NCI-H1436 (cell line): ENCODE data around the gene SAT1.

ENCODE experiments used
- DNase-seq: peaks from one replicate; lab custom pipeline; 2025; lab: John Stamatoyannopoulos, UW

Gene SAT1

GRCh38 chrX:23810279-23810678 lies 27.3 kb downstream of the SAT1 start:
- no peak for DNase-seq

- no peak for DNase-seq
Observed at GRCh38 chrX:23811108-23811651, 28.2 kb downstream of the SAT1 start.

GRCh38 chrX:23811656-23812055 lies 28.7 kb downstream of the SAT1 start:
- DNase-seq, result no peak

GRCh38 chrX:23813808-23814207 lies 30.8 kb downstream of the SAT1 start:
- no peak for DNase-seq

- no peak for DNase-seq
Observed at GRCh38 chrX:23815376-23815775, 32.4 kb downstream of the SAT1 start.

- no peak for DNase-seq
Observed at GRCh38 chrX:23816179-23816578, 33.2 kb downstream of the SAT1 start.

- no peak for DNase-seq
Observed at GRCh38 chrX:23817979-23818336, 35.0 kb downstream of the SAT1 start.

GRCh38 chrX:23819385-23820234 lies 36.6 kb downstream of the SAT1 start:
- no peak for DNase-seq

GRCh38 chrX:23820235-23820782 lies 37.3 kb downstream of the SAT1 start:
- DNase-seq, result no peak

- DNase-seq, result no peak
Observed at GRCh38 chrX:23821847-23822246, 38.9 kb downstream of the SAT1 start.

- DNase-seq, result peak; percentile 7
Observed at GRCh38 chrX:23822397-23822796, 39.4 kb downstream of the SAT1 start.

GRCh38 chrX:23822841-23823240 lies 39.9 kb downstream of the SAT1 start:
- DNase-seq, result no peak

- DNase-seq, result no peak
Observed at GRCh38 chrX:23825675-23826074, 42.7 kb downstream of the SAT1 start.

GRCh38 chrX:23826216-23826615 lies 43.2 kb downstream of the SAT1 start:
- DNase-seq, result no peak

GRCh38 chrX:23826653-23827052 lies 43.7 kb downstream of the SAT1 start:
- DNase-seq, result no peak

GRCh38 chrX:23828881-23829280 lies 45.9 kb downstream of the SAT1 start:
- no peak for DNase-seq

GRCh38 chrX:23832721-23833120 lies 49.7 kb downstream of the SAT1 start:
- DNase-seq, result no peak
